Duodenal mucosa (tissue), 2 donors: Measurements from ENCODE around the gene SDK1.
"Not testable (repeated sequence)": the region's sequence is repeated elsewhere in the genome, so short reads cannot be mapped to it uniquely, and the experiment has no call there.

Source experiments
- H3K27ac ChIP-seq: one replicate; pipeline ENCODE4 v1.7.0; 2013; ENCODE audit warnings: low read depth, low read length
- H3K27me3 ChIP-seq, 2 donors: one replicate each; pipeline ENCODE4 v1.7.0; 2013; ENCODE audit warnings: low read length in 2 of 2, control low read depth in 1 of 2; ENCODE audit not compliant: insufficient read depth in 2 of 2, control insufficient read depth in 1 of 2
- H3K36me3 ChIP-seq, 2 donors: one replicate each; pipeline ENCODE4 v1.7.0; 2013; ENCODE audit warnings: low read length in 2 of 2, control low read depth in 1 of 2; ENCODE audit not compliant: insufficient read depth in 2 of 2, control insufficient read depth in 1 of 2
- H3K4me1 ChIP-seq, 2 donors: one replicate each; pipeline ENCODE4 v1.7.0; 2013; ENCODE audit warnings: low read length in 2 of 2, control low read depth in 1 of 2; ENCODE audit not compliant: insufficient read depth in 2 of 2, control insufficient read depth in 1 of 2
- H3K4me3 ChIP-seq, 2 donors: one replicate each; pipeline ENCODE4 v1.7.0; 2013; ENCODE audit warnings: low read length in 2 of 2, low read depth in 1 of 2
- H3K9ac ChIP-seq, 2 donors: one replicate each; pipeline ENCODE4 v1.7.0; 2013; ENCODE audit warnings: low read length in 2 of 2, low read depth in 1 of 2
- H3K9me3 ChIP-seq, 2 donors: one replicate each; pipeline ENCODE4 v1.7.0; 2013; ENCODE audit warnings: low read length in 2 of 2, control low read depth in 1 of 2; ENCODE audit not compliant: control insufficient read depth in 1 of 2

SDK1 gene

GRCh38 chr7:4307316-4308204, 1006.5 kb downstream of the SDK1 start:
- no peaks in the 10 kb centered on the region for H3K4me1 ChIP-seq
- no peak overlapping the region for H3K27ac ChIP-seq
- no peaks in the 10 kb centered on the region for H3K36me3 ChIP-seq
- H3K9ac ChIP-seq, result no peak overlapping the region
- no peaks in the 10 kb centered on the region for H3K9me3 ChIP-seq
- no peaks in the 10 kb centered on the region for H3K27me3 ChIP-seq
- no peak overlapping the region for H3K4me3 ChIP-seq

GRCh38 chr7:4308205-4308590, 1007.1 kb downstream of the SDK1 start:
- H3K36me3 ChIP-seq, result no peaks in the 10 kb centered on the region
- no peaks in the 10 kb centered on the region for H3K9me3 ChIP-seq
- no peaks in the 10 kb centered on the region for H3K4me1 ChIP-seq
- no peaks in the 10 kb centered on the region for H3K27me3 ChIP-seq
- H3K4me3 ChIP-seq, result no peak overlapping the region
- no peak overlapping the region for H3K9ac ChIP-seq
- no peak overlapping the region for H3K27ac ChIP-seq

- not testable (repeated sequence) for H3K4me1 ChIP-seq, H3K27ac ChIP-seq, H3K27me3 ChIP-seq, H3K4me3 ChIP-seq, H3K9ac ChIP-seq, H3K9me3 ChIP-seq, H3K36me3 ChIP-seq
Observed at GRCh38 chr7:4313911-4314310, 1012.9 kb downstream of the SDK1 start.

GRCh38 chr7:4314316-4314715, 1013.3 kb downstream of the SDK1 start:
- not testable (repeated sequence) for H3K9ac ChIP-seq, H3K4me1 ChIP-seq, H3K9me3 ChIP-seq, H3K27ac ChIP-seq, H3K27me3 ChIP-seq, H3K4me3 ChIP-seq, H3K36me3 ChIP-seq
